Upper lobe of right lung (tissue), 1 donor: ENCODE measurements around the gene DNAJC3. TPM values are rescaled to one million over a fixed set of nuclear protein-coding genes. Genes with fewer than 3 reads are reported as not detected.
A peak's percentile ranks its signal among the peaks of the same experiment; 100 is the strongest.

Source experiments
- ATAC-seq: fragments of 200-7000 bp; cut with Tn5 transposase; one replicate; pipeline ENCODE4 v1.9.1; 2020; ENCODE audit warnings: mild to moderate bottlenecking, moderate library complexity
- DNase-seq: peaks from one replicate; pipeline ENCODE4 v3.0.0-alpha.2; 2020
- H3K27ac ChIP-seq: fragments of 200-600 bp; one replicate; pipeline ENCODE4 v1.8.0; 2022
- H3K27me3 ChIP-seq: fragments of 200-600 bp; one replicate; pipeline ENCODE4 v1.8.0; 2022; ENCODE audit warnings: mild to moderate bottlenecking
- H3K36me3 ChIP-seq: fragments of 200-600 bp; one replicate; pipeline ENCODE4 v1.8.0; 2022
- H3K4me1 ChIP-seq: fragments of 200-600 bp; one replicate; pipeline ENCODE4 v1.8.0; 2022
- H3K4me3 ChIP-seq: fragments of 200-600 bp; one replicate; pipeline ENCODE4 v1.8.0; 2022; ENCODE audit warnings: mild to moderate bottlenecking
- H3K9me3 ChIP-seq: fragments of 200-600 bp; one replicate; pipeline ENCODE4 v1.8.0; 2022
- intact Hi-C: fragments of 100-400 bp; cut with DNase I; formaldehyde crosslinking; loops from one replicate; pipeline ENCODE4 v1.11.0; 2022
- total RNA-seq: library from RNA; stranded (reverse); fragmentation: NEBNext Ultra II Directional; extraction: Animal tissue kit (Norgen Biotek cat#: 25700); gene quantifications from one replicate; pipeline ENCODE4 v1.2.1, GENCODE V29; 2021
- TF ChIP-seq, protein P1 (sequence below): fragments of 200-600 bp; IDR thresholded peaks from one replicate; pipeline ENCODE4 v1.8.0; 2022; ENCODE audit warnings: antibody characterized with exemption
- donor health status: DM: no; HTN: yes; CAD: no; lungs with severe emphysema.

Gene DNAJC3
- total RNA-seq, 1 donor from 2014 or later, result 67.9 TPM

DNA sequence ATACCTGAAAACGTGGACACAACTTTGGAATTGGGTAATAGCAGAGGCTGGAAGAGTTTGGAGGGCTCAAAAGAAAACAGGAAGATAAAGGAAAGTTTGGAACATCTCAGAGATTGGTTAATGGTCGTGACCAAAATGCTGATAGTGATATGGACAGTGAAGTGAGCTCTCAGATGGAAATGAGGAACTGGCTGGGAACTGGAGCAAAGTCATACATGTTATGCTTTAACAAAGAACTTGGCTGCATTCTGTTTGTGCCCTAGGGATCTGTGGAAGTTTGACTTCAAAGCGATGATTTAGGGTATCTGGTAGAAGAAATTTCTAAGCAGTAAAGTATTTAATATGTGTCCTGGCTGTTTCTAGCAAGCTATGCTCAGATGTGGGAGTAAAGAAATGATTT lies 136.2 kb downstream of the DNAJC3 start:
- Histone ChIP-seq H3K36me3 (no peaks in the 10 kb centered on the region), H3K4me3 (no peak overlapping the region), H3K9me3 (no peaks in the 10 kb centered on the region), H3K27me3 (no peaks in the 10 kb centered on the region), H3K4me1 (no peaks in the 10 kb centered on the region), H3K27ac (no peak overlapping the region)
- TF ChIP-seq, protein P1, sequence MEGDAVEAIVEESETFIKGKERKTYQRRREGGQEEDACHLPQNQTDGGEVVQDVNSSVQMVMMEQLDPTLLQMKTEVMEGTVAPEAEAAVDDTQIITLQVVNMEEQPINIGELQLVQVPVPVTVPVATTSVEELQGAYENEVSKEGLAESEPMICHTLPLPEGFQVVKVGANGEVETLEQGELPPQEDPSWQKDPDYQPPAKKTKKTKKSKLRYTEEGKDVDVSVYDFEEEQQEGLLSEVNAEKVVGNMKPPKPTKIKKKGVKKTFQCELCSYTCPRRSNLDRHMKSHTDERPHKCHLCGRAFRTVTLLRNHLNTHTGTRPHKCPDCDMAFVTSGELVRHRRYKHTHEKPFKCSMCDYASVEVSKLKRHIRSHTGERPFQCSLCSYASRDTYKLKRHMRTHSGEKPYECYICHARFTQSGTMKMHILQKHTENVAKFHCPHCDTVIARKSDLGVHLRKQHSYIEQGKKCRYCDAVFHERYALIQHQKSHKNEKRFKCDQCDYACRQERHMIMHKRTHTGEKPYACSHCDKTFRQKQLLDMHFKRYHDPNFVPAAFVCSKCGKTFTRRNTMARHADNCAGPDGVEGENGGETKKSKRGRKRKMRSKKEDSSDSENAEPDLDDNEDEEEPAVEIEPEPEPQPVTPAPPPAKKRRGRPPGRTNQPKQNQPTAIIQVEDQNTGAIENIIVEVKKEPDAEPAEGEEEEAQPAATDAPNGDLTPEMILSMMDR, result no peak
- ATAC-seq, result no peak
- intact Hi-C loops, result no loop called here
- no peak for DNase-seq

DNA sequence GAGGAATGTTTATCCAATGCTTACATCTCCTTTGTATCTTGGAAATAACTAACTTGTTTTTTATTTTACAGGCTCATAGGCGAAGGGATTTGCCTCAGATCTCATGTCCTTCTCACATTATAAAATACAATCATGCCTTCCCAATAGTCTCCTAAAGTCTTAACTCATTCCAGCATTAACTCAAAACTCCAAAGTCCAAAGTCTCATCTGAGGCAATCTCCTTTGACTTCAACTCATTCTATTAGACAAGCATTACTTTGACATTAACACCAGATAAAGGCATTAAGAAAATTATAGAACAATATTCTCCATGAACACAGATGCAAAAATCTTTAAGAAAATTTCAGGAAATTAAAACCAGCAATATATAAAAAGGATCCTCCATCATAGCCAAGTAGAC lies 137.6 kb downstream of the DNAJC3 start:
- no peak for DNase-seq
- Histone ChIP-seq H3K27ac (no peak overlapping the region), H3K36me3 (no peaks in the 10 kb centered on the region), H3K27me3 (no peaks in the 10 kb centered on the region), H3K4me3 (no peak overlapping the region), H3K4me1 (no peaks in the 10 kb centered on the region), H3K9me3 (no peaks in the 10 kb centered on the region)
- ATAC-seq, result no peak
- intact Hi-C loops, result no loop called here
- TF ChIP-seq, protein P1, result no peak

DNA sequence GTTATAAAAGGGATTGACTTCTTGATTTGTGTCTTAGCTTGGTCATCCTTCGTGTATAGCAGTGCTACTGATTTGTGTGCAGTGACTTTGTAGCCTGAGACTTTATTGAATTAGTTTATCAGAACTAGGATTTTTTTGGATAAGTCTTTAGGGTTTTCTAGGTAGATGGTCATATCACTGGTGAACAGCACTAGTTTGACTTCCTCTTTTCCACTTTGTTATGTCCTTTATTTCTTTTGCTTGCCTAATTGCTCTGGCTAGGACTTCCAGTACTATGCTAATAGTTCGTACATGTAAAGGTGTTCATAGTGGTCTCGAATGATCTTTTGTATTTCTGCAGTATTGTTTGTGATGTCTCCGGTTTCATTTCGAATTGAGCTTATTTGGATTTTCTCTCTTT lies 145.4 kb downstream of the DNAJC3 start:
- Histone ChIP-seq H3K4me1 (no peaks in the 10 kb centered on the region), H3K36me3 (no peaks in the 10 kb centered on the region), H3K27ac (no peak overlapping the region), H3K9me3 (no peaks in the 10 kb centered on the region), H3K27me3 (no peaks in the 10 kb centered on the region), H3K4me3 (no peak overlapping the region)
- ATAC-seq, result no peak
- intact Hi-C loops, result no loop called here
- TF ChIP-seq, protein P1, result no peak
- no peak for DNase-seq

DNA sequence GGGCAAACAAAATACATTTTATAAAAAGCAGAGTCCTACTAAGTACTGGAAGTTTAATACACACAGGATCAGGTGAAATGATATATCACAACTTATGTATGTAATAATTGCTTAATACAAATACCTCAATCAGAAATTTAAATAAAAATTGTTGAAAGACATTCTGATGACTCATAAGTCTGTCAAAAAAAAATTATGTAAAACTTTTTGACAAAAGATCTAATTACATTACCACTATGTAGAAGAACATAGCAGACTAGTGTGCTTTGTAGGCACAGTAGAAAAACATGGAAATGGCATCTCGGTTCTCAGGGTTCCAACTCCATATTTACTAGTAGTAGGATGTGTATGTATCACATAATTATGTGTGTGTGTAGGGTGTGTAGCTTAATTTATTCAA lies 156.2 kb downstream of the DNAJC3 start:
- H3K27ac ChIP-seq, result no peak overlapping the region
- intact Hi-C loops, result no loop called here
- peaks cover 5% of the 10 kb centered on the region for H3K36me3 ChIP-seq
- no peaks in the 10 kb centered on the region for H3K27me3 ChIP-seq
- peaks cover 5% of the 10 kb centered on the region for H3K4me1 ChIP-seq
- no peak overlapping the region for H3K4me3 ChIP-seq
- ATAC-seq (no peak), DNase-seq (no peak)
- TF ChIP-seq, protein P1, result no peak
- H3K9me3 ChIP-seq, result peaks cover 6% of the 10 kb centered on the region

DNA sequence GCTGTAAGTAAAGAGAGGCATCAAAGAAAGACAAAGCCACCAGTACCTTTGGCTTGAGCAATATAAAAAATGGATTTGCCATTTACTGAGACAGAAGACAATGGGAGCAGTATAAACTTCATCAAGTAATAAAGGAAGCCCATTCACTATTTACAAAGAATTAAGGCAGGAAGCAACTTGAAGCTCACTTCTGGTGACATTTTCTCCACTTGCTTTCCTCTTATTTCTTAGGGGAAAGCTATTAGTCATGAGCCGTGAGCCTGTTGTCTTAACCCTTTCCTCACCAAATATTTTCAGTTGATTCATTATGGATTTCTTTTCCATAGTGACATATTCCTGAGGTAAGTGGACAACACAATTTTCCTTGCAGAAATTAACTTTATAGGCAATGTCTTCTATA lies 156.8 kb downstream of the DNAJC3 start:
- no peak overlapping the region for H3K4me3 ChIP-seq
- H3K9me3 ChIP-seq, result peaks cover 11% of the 10 kb centered on the region
- H3K27ac ChIP-seq, result no peak overlapping the region
- TF ChIP-seq, protein P1, result no peak
- H3K36me3 ChIP-seq, result peaks cover 5% of the 10 kb centered on the region
- peaks cover 5% of the 10 kb centered on the region for H3K4me1 ChIP-seq
- ATAC-seq (no peak), DNase-seq (no peak)
- no peaks in the 10 kb centered on the region for H3K27me3 ChIP-seq
- intact Hi-C loops, result no loop called here

DNA sequence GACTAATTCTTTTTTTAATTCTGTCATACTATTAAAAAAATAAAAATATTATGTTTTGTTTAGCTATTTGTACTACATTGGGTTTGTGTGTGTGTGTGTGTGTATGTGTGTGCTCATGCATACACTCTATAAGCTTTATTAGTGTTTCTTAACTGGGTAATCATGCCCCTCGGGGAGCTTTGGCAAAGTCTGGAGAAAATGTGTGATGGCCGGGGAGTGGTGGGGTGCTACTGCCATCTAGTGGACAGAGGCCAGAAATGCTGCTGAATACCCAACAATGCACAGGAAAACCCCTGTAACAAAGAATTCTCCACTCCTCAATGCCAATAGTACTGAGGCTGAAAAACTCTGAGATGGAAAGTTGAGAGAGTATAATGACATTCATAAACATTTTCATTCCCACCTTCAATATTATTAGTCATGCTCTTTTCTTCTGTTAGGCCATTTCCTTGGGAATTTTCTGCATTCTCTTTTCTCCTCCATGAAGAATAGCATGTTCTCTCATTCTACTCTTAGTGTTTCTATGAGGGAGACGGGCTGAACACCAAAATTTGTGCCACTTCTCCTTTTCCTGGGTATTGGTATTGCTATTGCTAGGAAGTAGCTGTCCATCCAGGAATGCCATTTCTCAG lies 157.3 kb downstream of the DNAJC3 start:
- peak; percentile 98 for ATAC-seq
- no peak overlapping the region for H3K27ac ChIP-seq
- intact Hi-C loops, result no loop called here

More for the DNA sequence above, 157.3 kb downstream of the DNAJC3 start:
- no peak overlapping the region for H3K4me3 ChIP-seq
- TF ChIP-seq, protein P1, result peak; percentile 96
- H3K9me3 ChIP-seq, result peaks cover 13% of the 10 kb centered on the region
- DNase-seq, result peak; percentile 66
- no peaks in the 10 kb centered on the region for H3K27me3 ChIP-seq
- H3K36me3 ChIP-seq, result peaks cover 5% of the 10 kb centered on the region
- peaks cover 5% of the 10 kb centered on the region for H3K4me1 ChIP-seq
